HG03460 (cell line): Measurements from ENCODE around the gene HEXIM1.
"Not testable (repeated sequence)": the region's sequence is repeated elsewhere in the genome, so short reads cannot be mapped to it uniquely, and the experiment has no call there.

ENCODE experiments used
- ATAC-seq: cut with Tn5 transposase; IDR thresholded peaks from one replicate; pipeline ENCODE4 v1.9.1; 2021; ENCODE audit not compliant: unreplicated experiment

Gene HEXIM1

DNA sequence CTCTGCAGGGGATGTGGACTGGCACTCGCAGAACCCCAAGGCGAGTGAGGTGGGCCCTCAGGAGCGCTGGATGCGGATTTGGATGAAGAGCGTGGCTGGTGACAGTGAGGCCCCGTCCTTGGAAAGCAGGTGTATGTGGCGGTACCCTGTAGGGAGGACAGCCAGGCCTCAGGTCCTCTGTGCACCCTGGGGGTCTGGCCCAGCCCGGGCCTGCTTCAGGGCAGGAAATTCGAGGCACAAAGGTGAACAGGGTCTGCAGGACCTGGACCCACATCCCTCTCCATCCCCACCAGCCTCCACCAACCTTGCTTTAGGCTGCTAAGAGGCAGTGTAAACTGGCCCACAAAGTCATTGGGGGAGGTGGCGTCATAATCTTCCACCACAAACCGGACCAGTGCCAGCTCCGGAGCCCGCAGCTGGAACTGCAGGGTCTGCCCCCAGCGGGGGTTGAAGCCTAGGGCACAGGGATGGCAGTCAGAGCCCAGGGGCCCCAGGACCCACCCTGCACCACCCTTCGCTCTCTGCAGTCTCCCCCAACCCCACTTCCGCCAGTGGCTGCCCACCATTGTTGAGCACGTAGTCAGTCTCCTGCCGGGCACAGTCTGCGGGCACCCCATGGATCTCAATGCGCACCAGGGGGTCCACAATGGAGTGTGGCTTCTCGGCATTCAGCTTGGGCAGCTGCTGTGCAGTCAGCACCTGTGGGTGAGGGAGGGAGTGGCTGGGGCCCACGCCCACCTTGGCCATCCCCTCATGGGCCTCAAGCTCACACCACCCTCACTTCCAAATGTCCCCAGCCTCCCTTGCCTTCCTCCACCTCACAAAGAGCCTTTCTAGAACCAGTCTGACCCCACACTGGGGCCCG is 35.5 kb upstream of the HEXIM1 start:
- ATAC-seq = no peak

DNA sequence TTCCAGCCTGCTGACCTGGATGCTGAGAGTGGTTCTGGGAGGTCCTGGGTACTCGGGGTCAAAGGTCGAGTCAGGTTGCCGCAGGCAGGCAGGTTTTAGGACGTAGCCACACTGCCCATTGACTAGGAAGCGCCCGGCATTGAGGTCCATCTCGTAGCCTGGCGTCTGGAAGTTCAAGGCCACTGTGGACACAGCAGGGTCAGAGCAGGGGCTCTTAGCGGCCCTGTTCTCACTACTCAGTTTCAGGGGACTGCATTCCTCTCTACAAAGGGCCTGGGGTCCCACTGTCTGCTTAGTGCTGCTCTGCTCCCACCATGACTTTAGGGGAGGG is 34.9 kb upstream of the HEXIM1 start:
- no peak for ATAC-seq

DNA sequence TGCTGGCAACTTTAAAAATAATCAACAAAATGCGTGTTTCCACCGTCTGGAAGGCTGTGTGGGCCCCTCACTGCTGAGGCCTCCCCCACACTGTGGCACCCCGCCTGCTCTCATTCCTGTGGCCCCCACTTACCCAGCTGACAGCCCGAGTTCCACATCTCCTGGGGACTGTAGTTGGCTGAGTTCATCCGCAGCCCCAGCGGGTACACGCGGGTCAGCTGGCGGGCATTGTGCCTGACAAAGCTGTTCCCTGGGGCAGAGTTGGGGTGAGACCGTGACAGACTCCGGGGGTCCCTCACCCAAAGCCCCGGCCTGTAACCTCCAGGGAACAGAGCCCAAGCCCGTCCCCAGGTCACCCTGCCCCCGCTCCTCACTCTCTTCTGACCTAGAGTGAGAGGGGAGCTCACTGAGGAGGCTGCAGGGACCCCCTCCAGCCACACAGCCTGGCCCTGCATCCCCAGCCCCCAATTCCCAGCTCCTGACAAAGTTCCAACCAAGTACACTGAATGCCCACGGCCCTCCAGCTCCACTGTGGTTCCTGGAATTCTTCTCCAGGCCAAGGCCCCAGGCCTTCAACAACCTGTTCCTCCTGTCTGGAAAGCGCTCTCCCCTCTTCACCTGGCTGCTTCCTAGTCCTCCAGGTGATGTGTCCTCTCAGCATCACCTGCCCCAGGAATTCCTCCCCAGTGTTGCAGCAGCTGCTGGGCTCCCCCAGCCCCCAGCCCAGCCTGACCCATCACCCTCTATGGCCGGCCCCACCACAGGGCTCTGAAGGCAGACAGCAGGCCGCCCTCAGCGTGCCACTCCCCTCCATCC is 34.0 kb upstream of the HEXIM1 start:
- ATAC-seq = no peak

DNA sequence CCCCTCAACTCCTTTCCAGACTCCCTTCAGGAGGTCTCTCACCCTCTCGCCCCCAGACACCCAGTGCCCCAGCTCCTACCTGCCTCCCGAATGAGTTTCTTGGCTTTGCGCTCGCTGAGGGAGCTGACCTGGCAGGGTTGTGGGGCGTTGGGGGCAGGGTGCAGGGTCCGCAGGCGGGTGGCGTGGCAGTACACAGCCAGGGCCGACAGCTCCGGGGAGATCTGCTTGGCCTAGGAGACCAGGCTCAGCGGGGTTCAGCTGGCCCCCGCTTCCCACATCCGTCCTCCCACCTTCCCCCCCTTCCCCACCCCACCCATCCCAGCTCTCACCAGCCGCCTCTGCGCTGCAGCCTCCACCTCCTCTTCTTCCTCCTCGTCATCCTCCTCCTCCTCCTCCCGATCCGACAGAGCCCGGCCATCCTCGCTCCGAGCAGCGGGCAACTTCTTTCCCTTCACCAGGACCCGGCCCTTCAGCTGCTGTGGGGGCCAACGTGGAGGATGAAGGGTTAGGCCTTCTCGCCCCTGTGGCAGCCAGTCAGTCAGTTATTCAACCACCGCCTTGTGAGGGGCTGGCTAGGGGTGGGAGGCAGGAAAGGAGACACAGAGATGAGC is 33.2 kb upstream of the HEXIM1 start:
- no peak for ATAC-seq

DNA sequence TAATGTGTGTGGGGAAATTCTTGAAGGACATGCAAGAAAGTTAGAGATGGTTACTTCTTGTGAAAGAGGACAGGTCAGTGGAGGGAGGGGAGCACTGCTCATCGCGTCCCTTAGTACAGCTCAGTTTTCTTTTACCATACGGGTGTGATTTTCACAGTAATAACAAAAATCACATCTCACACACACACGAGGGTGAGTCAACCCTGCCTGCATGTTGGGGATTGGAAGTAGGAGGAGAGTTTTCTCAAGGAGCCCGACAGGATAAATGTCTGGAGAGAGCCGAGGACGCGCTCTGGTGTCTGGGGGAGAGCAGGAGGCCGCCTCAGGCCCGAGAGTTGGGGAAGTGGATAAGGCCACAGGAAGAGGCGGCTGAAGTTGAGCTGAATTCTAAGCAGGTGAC is 32.4 kb upstream of the HEXIM1 start:
- no peak for ATAC-seq

DNA sequence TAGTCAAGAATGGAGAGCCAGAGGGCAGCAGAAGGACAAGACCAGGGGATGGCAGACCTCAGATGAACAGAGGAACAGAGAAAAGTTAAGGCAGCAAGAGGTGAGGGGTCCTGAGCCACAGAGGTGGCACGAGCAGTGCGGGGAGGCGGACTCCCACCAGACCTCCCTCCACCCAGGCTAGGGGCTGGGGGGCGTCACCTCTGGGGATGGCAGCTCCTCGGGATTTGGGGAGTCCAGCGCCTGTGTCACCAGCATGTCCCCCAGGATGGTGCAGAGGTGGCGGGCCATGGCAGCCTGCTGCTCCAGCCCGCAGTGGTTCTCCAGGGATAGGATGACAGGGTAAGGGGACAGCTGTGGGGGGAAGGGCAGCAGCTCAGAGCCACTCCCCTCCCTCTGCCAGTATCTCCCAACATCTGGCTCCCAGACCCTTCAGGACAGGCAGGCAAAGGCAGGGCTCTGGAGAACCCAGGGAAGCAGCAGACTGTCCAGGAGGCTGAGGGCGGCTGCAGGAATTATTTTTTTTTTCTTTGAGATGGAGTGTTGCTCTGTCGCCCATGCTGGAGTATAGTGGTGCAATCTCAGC is 31.8 kb upstream of the HEXIM1 start:
- no peak for ATAC-seq

DNA sequence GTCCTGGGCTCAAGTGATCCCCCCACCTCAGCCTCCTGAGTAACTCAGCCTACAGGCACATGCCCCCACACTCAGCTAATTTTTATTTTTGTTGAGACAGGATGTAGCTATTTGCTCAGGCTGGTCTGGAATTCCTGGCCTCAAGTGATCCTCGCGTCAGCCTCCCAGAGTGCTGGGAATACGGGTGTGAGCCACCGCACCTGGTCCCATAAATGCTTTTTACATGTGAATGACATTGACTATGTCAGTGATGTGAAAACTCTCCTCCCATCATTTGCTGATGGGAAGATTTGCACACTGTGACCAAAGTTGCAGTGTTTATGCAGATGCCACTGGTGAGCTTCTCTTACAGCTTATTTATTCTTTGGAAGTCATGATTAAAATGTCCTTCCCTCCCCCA is 30.9 kb upstream of the HEXIM1 start:
- no peak for ATAC-seq

DNA sequence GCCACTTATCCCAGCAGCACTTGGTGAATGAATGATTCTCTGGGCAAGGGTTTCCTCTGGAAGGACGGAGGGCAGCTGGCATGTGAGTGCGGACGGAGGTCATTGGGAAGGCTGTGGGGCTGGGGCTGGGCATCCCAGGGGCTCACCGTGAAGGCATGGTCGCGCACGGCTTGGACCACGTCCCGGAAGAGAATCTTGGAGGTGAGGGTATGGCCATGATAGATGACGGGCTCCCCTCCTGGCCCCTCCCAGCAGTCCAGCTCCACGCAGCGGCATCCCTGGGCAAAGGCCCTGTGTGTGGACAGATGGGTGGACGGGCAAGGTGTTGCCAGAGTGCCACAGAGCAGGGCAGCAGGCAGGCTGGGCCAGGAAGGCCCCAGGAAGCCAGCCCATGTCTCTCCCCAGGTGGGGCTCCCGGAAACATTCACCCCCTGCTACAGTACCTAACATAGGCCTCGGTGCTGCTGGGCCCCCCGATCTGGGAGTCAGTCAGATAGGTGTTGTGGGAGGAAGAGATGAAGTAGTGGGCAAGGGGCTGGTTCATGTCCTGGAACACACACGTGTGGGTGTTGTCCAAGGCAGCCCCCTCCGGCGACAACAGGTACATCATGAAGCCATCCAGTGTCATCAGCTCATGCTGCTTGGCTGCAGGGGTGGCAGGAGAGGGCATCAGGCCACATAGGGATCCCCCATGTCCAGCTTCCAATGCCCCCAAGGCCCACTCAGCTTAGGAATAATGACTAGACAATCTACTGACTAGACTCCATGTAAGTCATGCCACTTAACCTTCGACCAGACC is 30.2 kb upstream of the HEXIM1 start:
- no peak for ATAC-seq

DNA sequence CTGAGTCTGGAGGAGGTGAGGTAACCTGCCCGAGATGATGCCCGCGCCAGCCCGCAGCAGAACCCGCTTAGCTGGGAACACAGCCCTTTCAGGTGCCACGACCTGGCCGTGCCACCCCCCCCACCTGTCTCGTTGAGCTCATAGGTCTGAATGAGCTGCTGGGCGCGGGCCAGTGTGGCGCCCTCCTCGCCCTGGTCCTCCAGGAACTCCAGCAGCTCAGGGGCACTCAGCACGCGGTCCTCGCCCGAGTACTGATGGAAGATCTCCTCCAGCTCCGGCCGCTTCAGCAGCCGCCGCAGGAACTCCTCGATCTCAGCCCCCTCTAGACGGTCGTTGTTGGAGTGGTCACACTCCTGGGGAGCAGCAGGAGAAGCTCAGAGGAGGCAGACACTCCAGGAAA is 29.6 kb upstream of the HEXIM1 start:
- ATAC-seq = no peak

DNA sequence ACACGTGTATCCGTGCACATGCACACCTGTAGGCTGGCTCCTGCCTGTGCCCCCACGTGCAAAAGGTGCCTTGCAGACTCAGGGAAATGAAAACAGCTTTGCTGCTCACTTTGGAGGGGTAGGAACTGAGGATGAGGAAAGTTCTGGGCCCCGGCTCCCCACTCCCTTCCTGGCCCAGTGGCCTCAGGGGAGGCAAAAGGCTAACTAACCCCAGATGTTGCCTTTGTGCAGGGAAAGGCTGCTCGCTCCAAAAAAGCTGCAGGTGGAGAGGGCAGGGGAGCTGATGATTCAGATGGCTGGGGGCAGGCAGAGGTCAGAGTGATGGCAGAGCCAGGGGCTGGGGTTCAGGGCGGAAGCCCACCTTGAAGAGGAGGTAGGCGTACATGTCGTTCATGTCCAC is 28.3 kb upstream of the HEXIM1 start:
- no peak for ATAC-seq

DNA sequence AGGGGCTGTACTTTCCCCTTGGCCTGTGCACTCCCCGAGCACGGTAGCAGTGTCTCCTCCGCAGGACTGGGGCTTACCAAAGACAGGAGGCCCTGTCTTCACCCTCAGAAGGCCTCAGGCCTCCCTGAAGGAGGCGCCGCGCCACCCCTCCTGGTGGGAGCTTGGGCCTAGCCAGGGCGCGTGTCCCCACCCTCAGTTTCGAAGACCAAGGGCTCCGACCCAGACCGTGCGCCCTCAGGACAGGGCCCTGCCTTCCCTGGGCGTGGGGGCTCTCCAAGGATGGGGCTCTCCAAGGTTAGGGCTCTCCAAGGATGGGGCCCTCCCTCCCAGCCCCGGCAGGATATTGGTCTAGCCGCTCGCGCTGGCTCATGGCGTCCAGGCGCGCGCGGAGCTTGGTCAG is 27.7 kb upstream of the HEXIM1 start:
- ATAC-seq = no peak

DNA sequence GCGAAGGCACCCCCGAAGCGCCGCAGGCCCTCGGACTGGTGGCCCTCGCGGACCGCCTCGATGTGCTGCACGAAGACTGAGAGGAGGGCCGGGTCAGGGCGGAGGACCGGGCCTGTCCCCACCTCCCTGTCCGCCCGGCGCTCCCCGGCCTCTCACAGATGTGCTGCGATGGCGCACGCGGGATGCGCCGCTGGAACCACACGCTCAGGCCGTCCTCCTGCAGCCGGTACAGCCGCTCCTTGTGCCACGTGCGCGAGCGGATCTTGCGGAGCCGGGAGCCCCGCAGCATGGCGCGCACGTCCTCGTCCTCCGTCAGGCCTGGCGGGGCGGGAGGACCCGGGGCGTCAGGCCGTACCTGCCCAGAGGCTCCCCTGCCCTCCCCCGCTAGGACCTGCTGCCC is 27.2 kb upstream of the HEXIM1 start:
- no peak for ATAC-seq

DNA sequence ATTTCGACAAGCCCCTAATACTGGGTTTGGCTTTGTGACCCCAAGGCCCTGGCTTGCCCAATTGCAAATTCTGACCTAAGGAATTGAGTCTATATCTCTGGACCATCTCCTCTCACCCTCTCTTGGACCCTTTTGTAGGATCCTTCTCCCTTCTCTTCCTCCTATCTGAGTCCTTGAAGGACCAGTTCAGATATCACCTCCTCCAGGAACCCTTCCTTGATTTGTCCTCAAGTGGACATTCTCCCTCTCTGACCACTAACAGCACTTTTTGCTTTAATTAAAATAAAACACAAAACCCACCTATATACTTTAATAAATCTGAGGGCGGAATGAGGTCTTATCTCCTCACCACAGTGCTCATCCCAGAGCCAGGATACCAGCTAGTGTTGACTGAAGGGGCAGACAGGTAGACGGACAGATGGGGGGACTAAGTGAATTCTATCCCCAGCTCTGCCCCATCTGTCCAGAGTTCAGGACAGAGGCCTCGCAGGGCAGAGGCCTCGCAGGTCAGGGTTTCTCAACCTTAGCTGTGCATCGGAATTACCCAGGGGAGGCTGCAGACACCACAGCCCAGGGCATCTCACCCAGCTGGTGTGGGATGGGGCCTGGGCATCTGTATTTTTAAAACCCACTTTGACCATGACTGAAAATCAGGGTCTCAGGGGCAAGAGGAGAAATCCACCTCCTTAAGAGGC is 25.1 kb upstream of the HEXIM1 start:
- no peak for ATAC-seq

DNA sequence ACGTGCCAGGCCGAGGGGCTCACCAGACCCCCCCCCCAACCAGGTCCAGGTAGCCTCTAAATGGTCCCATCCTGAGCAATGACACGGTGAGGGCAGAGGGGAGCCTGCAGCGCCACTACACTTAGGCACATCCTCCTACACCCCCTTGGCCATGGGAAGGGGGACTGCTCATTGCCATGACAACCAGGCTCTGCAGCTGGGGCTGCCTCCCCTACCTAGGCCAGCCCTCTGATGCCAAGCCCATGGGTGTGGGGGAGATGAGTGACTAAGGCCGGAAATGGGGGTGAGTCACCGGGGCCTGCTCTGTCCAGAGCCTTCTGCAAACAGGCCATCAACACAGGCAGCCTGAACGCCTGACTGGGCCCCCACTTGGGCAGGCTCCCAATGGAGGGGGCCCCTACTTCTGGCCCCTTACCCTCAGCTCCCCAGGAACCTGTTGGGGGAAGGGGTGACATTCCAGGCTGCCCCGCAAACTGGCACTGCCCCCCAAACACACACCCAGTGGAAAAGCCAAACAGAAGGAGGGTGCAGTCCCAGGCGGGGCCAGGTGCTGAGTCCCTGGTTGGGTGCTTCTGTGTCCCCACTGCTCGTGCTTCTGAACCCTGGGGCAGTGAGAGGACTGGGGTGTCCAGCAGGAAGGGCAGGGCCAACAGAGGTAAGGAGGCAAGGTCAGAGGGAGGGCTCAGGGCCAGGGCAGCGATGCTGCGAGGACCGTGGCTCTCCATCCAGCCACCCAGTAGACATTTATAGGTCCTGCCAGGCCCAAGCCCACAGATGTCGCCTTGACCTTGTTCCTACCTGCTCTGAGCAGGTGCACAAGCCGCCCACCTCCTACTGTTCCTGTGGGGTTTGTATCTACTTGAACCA is 24.1 kb upstream of the HEXIM1 start:
- no peak for ATAC-seq

DNA sequence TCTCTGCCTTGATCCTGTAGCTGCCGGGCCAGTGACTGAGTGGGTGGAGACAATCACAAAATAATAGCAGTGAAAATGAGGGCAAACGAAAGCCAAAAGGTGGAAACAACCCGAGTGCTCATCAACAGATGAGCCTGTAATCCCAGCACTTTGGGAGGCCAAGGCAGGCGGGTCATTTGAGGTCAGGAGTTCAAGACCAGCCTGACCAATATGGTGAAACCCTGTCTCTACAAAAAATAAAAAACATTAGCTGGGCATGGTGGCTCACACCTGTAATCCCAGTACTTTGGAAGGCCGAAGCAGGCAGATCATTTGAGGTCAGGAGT is 23.5 kb upstream of the HEXIM1 start:
- not testable (repeated sequence) for ATAC-seq

DNA sequence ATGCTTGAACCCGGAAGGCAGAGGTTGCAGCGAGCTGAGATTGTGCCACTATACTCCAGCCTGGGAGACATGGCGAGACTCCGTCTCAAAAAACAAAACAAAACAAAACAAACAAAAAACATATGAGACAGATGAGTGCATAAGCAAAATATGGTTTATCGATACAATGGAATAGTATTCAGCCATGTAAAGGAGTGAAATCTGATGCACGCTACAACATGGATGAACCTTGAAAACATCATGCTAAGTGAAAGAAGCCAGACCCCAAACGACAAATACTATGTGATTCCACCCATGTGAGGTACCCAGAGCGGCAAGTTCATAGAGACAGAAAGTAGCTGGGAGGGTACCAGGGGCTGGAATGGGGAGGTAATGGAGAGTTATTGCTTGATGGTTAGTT is 22.8 kb upstream of the HEXIM1 start:
- ATAC-seq = no peak

DNA sequence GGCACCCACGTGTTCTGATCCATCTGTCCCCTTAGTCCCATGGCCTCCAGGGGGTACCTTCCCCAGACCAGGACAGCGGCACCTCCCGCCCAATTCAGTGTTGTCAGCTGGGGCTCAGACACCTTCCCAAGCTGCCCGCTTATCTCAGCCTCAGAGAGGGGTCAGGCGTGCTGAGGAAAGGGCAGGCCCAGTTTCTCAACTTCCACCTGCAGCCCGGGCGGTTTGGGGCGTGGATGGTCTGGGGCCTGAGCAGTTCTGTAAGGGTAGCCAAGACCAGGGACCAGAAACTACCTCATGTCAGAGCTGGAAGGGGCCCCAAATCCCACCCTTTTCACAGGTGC is 21.1 kb upstream of the HEXIM1 start:
- no peak for ATAC-seq

DNA sequence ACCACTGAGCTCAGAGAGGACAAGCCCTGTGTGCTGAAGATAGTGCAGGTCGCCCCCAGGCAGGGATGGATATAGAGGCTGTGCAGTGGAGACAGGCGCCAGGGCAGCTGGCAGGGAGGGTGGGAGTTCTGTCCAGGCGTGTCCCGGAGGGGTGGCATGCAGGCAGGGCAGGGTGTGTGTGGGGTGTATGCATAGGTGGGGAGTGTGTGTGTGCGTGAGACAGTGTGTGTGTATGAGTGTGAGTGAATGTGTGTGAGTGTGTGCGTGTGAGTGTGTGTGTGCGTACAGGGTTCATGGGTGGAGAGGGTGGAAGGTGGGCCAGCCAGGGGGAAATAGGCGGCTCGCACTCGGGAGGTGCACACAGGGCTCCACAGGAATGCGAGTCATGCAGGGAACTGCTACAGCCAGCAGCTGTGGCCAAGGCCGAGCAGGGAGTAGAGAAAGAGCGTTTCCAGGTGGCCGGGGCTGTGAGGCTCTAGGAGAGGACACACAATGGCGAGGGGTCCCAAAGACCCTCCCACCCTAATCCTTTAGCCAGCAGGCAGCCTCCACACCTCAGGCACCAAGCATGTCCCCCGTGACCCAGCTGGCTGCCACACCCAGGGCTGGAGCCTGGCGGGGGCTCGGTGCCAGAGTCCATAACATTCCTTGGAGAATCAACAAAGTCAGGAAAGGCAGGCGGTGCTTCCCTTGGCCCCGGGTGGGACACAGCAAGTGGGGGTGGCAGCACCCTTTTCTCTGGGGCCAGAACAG is 20.6 kb upstream of the HEXIM1 start:
- no peak for ATAC-seq

DNA sequence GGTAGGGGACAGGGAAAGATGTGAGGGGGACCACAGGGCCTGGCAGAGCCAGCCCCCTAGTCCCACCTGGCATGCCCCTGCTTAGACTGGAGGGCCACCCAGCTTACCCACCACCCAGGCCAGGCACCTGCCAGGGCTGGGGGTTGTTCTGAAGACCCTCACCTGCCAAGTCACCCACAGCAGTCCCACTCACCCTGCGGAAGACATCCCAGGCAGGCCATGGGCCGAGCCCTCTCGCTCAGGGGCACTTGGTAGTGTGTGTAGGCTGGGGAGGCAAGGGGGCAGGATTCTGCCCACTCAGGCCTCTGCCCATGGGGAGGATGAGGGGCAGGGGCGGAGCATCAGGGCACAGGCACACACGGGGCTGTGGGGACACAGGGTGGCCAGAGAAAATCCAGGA is 19.9 kb upstream of the HEXIM1 start:
- no peak for ATAC-seq
